IPS DF 19.7 (cell line): ENCODE results near the gene OR14J1.
"Not testable (repeated sequence)": the region's sequence is repeated elsewhere in the genome, so short reads cannot be mapped to it uniquely, and the experiment has no call there.

Source experiments
- DNase-seq: peaks from one replicate; pipeline ENCODE4 v3.0.0-alpha.2; 2013; ENCODE audit warnings: low read depth, low spot score

OR14J1 gene, protein sequence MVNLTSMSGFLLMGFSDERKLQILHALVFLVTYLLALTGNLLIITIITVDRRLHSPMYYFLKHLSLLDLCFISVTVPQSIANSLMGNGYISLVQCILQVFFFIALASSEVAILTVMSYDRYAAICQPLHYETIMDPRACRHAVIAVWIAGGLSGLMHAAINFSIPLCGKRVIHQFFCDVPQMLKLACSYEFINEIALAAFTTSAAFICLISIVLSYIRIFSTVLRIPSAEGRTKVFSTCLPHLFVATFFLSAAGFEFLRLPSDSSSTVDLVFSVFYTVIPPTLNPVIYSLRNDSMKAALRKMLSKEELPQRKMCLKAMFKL

DNA sequence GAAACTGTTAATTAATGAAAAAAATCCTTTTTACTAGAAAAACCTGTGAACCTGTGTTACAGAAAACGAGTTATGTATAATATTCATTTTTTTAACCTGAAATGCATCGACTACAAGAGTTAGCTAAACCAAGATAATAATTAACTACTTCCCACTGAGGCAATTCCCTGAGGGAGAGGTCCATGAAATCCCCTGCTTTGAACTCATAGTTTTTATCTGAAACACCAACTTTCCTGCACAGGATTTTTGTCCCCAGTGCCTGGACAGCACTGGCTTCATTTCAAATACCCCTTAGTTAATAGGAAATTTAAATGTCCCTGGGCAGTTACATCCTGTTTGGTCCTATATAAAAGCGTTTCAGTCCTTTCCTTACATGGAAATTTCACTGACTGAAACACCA, at the start of gene OR14J1:
Gene OR14J1 (plus strand): TSS at position 386 of the 400 bp plus-strand sequence. CDS start 4,989 bp downstream, outside the sequence.
- no peak for DNase-seq

- no peak for DNase-seq
Measured at GRCh38 chr6:29251736-29252135, 49.8 kb upstream of the OR14J1 start.

DNA sequence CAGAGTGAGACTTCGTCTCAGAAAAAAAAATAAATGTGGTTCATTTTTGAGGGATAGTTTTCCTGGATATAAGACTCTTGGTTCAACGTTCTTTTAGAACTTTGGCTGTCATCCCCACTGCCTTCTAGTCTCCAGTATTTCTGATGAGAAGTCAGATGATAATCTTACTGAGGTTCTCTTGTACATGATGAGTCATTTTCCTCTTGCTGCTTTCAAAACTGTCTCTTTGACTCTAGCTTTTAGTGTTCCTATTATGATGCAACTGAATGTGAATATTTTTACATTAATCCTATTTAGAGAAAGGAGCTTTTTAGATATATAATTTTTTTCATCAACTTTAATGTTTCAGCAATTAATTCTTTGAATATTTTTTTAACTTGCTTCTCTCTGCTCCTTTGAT, 46.0 kb upstream of the OR14J1 start:
- no peak for DNase-seq

DNA sequence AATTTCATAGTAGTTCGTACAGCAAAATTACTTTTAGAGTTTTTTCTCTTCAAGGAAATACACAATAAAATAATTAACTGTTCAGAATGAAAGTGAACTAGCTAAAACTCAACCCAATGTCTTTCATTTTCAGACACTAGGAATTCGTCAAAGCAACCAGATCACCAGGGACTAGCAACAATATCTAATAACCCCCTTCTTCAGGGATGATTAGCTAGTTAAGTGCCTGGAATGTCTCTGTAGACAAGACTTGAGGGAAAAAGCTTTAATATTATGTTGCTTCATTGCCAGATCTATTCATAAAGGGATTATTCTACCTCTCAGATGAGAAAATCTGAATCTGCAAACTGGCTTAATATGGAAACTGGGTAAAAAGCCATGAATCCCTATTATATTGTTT, 41.8 kb upstream of the OR14J1 start:
- DNase-seq, result no peak

- no peak for DNase-seq
Measured at GRCh38 chr6:29263001-29263400, 38.5 kb upstream of the OR14J1 start.

- DNase-seq, result no peak
Measured at GRCh38 chr6:29294499-29294914, 7.0 kb upstream of the OR14J1 start.

- no peak for DNase-seq
Measured at GRCh38 chr6:29295181-29295585, 6.3 kb upstream of the OR14J1 start.

DNA sequence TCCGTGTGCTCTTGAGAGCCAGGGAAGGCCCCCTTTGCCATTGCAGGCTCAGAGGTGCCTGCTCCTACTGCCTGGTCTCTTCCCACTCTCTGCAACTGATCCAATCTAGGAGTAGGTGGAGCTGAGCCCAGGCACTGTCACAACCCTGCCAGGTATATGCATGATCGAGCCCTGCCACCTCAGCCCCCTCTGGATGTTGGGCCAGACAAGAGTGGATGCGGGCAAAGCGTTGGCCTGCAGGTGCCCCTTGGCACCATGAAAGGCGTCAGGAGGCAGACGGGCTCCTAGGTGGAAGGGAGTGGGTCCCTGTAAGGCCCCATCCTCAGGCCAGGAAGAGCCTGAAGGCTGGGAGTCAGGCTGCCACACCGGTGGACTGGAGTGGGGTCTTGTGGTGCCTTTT, 5.9 kb upstream of the OR14J1 start:
- DNase-seq, result no peak

DNA sequence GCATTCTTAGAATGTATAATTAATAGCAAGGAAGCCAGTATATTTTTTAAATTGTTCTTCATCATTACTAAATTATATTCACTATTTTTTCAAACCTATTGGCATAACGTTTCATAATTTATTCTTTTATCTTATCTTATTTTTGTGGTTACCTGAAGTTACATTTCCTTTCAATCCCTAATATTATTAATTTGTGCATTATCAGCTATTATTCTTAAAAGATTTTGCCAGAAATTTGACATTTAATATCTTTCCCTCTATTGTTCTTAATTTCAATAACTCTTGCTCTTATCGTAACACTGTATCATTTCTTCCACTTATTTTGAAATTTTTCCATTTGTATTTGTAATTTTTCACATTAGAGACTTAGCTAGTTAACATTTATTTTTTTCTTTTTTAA, 18.4 kb downstream of the OR14J1 start:
- DNase-seq, result no peak

DNA sequence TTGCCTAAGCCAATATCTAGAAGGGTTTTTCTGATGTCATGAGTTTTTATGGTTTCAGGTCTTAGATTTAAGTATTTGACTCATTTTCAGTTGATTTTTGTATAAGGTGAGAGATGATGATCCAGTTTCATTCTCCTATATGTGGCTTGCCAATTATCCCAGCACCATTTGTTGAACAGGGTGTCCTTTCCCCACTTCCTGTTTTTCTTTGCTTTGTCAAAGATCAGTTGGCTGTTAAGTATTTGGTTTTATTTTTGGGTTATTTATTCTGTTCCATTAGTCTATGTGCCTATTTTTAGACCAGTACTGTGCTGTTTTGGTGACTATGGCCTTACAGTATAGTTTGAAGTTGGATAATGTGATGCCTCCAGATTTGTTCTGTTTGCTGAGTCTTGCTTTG, 21.8 kb downstream of the OR14J1 start:
- not testable (repeated sequence) for DNase-seq

GRCh38 chr6:29325777-29326176, 24.3 kb downstream of the OR14J1 start:
- DNase-seq, result no peak

GRCh38 chr6:29332676-29333075, 31.2 kb downstream of the OR14J1 start:
- no peak for DNase-seq

- DNase-seq, result no peak
Measured at GRCh38 chr6:29336269-29336668, 34.8 kb downstream of the OR14J1 start.

GRCh38 chr6:29345380-29345779, 43.9 kb downstream of the OR14J1 start:
- DNase-seq, result no peak

DNA sequence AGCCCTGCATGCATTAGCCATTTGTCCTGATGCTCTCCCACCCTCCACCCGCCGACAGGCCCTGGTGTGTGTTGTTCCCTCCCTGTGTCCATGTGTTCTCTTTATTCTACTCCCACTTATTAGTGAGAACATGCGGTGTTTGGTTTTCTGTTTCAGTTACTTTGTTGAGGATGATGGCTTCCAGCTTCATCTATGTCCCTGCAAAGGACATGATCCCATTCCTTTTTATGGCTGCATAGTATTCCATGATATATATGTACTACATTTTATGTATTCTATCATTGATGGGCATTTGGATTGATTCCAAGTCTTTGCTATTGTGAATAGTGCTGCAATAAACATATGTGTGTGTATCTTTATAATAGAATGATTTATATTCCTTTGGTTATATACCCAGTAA, 47.8 kb downstream of the OR14J1 start:
- DNase-seq, result not testable (repeated sequence)

DNA sequence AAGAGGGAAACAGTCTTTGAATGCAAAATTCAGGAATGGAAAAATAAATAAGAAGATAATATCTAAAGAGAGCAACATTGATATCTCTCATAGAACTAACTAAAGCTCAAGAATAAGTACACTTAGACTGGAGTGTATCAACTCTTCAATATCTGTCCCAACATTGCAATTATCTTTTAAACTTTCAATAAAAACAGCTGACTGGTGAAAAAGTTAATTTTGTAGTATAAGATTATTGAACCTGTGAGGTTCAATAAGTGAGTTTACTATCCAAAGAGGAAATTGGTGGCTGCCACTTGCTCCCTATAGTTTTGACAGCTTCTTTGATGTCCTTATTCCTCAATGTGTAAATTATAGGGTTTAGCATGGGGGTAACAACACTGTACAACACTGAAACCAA, 53.5 kb downstream of the OR14J1 start:
- no peak for DNase-seq

DNA sequence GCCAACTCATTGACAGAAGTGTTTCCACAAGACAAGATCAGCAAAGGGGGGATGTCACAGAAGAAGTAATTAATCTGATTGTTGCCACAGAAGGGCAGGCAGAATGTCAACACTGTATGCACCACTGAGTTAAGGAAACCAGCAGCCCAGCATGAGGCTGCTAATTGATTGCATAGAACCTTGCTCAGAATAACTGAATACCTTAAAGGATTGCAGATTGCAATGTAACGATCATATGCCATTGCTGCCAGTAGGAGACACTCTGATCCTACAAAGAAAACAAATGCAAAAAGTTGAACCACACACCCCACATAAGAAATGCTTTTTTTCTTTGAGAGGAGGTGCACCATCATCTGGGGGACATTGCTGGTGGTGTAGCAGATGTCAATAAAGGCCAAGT, 54.1 kb downstream of the OR14J1 start:
- DNase-seq, result no peak
